DOHH2 (cell line): ENCODE results near the gene FOXN3.

ENCODE experiments used
- H3F3A ChIP-seq: fragments of 200-600 bp; sonication (generic), shearing (Covaris generic); 2 replicates; pipeline ENCODE4 v1.6.0; 2016; ENCODE audit warnings: antibody characterized with exemption, mild to moderate bottlenecking; ENCODE audit not compliant: control insufficient read depth, insufficient read depth
- H3K27ac ChIP-seq: fragments of 200-600 bp; sonication (generic); 2 replicates; pipeline ENCODE4 v1.5.1; 2014; ENCODE audit warnings: low read depth, mild to moderate bottlenecking, low read length, moderate library complexity
- H3K27me3 ChIP-seq: fragments of 200-600 bp; sonication (generic); 2 replicates; pipeline ENCODE4 v1.6.1; 2014; ENCODE audit warnings: mild to moderate bottlenecking, low read length, mixed read lengths; ENCODE audit not compliant: control insufficient read depth
- H3K36me3 ChIP-seq: fragments of 200-600 bp; sonication (generic); 2 replicates; pipeline ENCODE4 v1.6.1; 2014; ENCODE audit warnings: mild to moderate bottlenecking, low read length, moderate library complexity, mixed read lengths; ENCODE audit not compliant: control insufficient read depth
- H3K4me1 ChIP-seq: fragments of 200-600 bp; sonication (generic); 2 replicates; pipeline ENCODE4 v1.6.1; 2014; ENCODE audit warnings: mild to moderate bottlenecking, low read length, mixed read lengths; ENCODE audit not compliant: control insufficient read depth
- H3K4me2 ChIP-seq: fragments of 200-600 bp; sonication (generic); 2 replicates; pipeline ENCODE4 v1.6.0; 2014; ENCODE audit warnings: mild to moderate bottlenecking, low read length, moderate library complexity
- H3K4me3 ChIP-seq: fragments of 200-600 bp; sonication (generic); 2 replicates; pipeline ENCODE4 v1.5.1; 2014; ENCODE audit warnings: mild to moderate bottlenecking, low read length, mixed read lengths
- H3K79me2 ChIP-seq: fragments of 200-600 bp; sonication (generic); 2 replicates; pipeline ENCODE4 v1.6.1; 2014; ENCODE audit warnings: mild to moderate bottlenecking, low read length, mixed read lengths; ENCODE audit not compliant: control insufficient read depth
- H3K9me2 ChIP-seq: fragments of 200-600 bp; sonication (generic); replicated peaks from 2 replicates; pipeline ENCODE4 v1.6.1; 2014; ENCODE audit warnings: mild to moderate bottlenecking, low read length, mixed read lengths; ENCODE audit not compliant: control insufficient read depth
- H3K9me3 ChIP-seq: fragments of 200-600 bp; sonication (generic); 2 replicates; pipeline ENCODE4 v1.6.1; 2014; ENCODE audit warnings: antibody characterized with exemption, low read length, mixed read lengths; ENCODE audit not compliant: control insufficient read depth, insufficient read depth
- H4K20me1 ChIP-seq: fragments of 200-600 bp; sonication (generic); 2 replicates; pipeline ENCODE4 v1.6.0; 2014; ENCODE audit warnings: low read depth, mild to moderate bottlenecking, antibody characterized with exemption, low read length, moderate library complexity; ENCODE audit not compliant: control insufficient read depth, insufficient read depth
- EZH2phosphoT487 ChIP-seq: fragments of 200-600 bp; sonication (generic); IDR thresholded peaks from 2 replicates; pipeline ENCODE4 v1.6.1; 2017; ENCODE audit warnings: borderline replicate concordance, mild to moderate bottlenecking, antibody characterized with exemption, low read length, moderate library complexity, mixed read lengths
- TF ChIP-seq, protein P1 (sequence below): fragments of 200-600 bp; sonication (generic); IDR thresholded peaks from one replicate; pipeline ENCODE4 v1.5.1; 2014; ENCODE audit warnings: antibody characterized with exemption, mild to moderate bottlenecking, low read depth, low read length; ENCODE audit not compliant: poor library complexity, severe bottlenecking

FOXN3 gene

DNA sequence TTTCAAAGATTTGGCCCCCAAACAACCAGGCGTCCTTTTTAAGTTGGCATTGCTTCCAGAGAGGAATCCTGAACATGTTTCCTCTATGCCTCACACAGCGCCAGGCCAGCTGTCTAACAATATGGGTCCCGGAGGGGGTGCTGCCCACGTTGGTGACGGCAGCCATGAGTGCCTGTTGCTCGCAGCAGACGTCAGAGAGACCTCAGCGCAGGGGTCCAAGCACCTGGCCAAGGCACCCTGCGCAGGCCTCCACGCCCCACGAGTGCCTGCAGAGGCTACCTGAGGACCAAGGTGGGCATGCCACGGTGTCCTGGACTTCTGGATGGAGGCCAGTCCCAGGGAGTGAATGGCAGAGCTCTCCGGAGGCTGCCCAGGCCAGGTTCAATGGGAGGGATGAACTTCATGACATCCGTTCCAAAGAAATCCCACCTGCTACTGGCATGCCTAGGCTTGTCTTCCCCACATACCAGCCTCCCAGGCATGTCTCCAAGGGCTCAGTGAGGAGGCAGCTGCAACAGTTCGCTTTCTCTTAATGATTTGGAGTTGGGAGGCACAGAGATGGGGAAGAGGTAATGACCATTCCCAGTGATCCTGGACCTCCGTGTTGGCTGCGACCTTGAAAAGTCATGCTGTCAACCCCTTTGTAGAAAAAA, 11.6 kb upstream of the FOXN3 start:
- Histone ChIP-seq H4K20me1 (no peaks in the 10 kb centered on the region), H3K9me3 (no peaks in the 10 kb centered on the region), H3K27me3 (peaks cover 2% of the 10 kb centered on the region; the same call in 1 of the 2 replicates), H3K9me2 (no peaks in the 10 kb centered on the region), H3K4me3 (peak overlapping the region; percentile 68), H3K4me2 (peak overlapping the region; percentile 75), H3F3A (peaks cover 17% of the 10 kb centered on the region), H3K79me2 (0 out of 2 replicates have a peak, but pooled peaks cover 6% of the 10 kb centered on the region), H3K27ac (peak overlapping the region; percentile 94), H3K36me3 (no peaks in the 10 kb centered on the region), H3K4me1 (peaks cover 75% of the 10 kb centered on the region)
- TF ChIP-seq EZH2phosphoT487, result no peak
- TF ChIP-seq, protein P1, sequence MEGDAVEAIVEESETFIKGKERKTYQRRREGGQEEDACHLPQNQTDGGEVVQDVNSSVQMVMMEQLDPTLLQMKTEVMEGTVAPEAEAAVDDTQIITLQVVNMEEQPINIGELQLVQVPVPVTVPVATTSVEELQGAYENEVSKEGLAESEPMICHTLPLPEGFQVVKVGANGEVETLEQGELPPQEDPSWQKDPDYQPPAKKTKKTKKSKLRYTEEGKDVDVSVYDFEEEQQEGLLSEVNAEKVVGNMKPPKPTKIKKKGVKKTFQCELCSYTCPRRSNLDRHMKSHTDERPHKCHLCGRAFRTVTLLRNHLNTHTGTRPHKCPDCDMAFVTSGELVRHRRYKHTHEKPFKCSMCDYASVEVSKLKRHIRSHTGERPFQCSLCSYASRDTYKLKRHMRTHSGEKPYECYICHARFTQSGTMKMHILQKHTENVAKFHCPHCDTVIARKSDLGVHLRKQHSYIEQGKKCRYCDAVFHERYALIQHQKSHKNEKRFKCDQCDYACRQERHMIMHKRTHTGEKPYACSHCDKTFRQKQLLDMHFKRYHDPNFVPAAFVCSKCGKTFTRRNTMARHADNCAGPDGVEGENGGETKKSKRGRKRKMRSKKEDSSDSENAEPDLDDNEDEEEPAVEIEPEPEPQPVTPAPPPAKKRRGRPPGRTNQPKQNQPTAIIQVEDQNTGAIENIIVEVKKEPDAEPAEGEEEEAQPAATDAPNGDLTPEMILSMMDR, result no peak

DNA sequence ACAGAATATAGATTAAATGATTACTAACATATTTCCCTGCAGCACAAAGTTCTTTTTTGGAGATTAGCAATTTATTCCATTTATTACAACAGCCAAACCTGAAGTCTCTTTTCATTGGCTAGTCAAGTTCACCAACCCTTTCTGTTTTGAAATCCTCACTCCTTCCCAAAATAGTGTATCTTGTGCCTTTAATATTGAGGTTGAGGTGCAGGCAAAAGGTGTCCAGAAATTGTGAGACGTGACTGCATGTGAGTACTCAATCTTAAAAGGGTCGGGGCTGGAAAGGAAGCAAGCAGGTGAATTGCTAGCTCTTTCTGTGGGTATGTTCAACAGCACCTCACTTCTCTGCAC, 11.1 kb upstream of the FOXN3 start:
- Histone ChIP-seq H3K4me1 (peaks cover 76% of the 10 kb centered on the region), H3K4me2 (peak overlapping the region; percentile 75)

DNA sequence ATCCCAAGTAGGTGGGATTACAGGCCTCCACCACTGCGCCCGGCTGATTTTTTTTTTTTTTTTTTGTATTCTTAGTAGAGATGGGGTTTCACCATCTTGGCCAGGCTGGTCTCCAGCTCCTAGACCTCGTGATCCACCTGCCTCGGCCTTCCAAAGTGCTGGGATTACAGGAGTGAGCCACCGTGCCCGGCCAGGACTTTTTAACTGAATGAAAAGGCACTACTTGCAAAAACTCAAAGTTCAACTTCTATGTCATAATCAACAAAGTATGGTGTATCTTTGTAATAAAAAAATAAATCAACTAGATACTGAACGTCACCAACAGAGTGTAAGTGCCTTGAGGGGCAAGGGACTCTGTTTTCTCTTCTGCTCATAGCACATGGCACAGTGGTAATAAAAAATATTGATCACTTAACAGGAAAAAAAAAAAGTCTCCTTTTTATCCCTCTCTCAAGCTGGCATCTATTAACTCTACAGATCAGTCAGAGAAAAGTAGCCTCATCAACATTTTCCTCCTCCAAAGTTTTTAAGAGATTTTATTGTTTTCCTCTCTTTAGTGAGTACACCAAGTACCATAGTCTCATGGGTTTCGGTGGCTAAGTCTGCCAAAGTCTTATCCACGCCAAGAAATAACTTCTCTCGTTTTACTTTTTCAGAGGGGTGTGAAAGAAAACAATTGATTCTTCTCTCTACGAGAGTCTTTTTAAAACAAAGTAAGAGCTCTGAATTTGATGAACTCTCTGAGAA, 10.6 kb upstream of the FOXN3 start:
- Histone ChIP-seq H3K36me3 (no peaks in the 10 kb centered on the region), H3K27me3 (peaks cover 2% of the 10 kb centered on the region; the same call in 1 of the 2 replicates), H3K4me3 (no peak overlapping the region), H3K4me1 (peaks cover 72% of the 10 kb centered on the region), H3K9me3 (no peaks in the 10 kb centered on the region), H3F3A (peaks cover 17% of the 10 kb centered on the region), H3K4me2 (no peak overlapping the region; the same call in 1 of the 2 replicates), H4K20me1 (no peaks in the 10 kb centered on the region), H3K9me2 (no peaks in the 10 kb centered on the region), H3K27ac (no peak overlapping the region), H3K79me2 (0 out of 2 replicates have a peak, but pooled peaks cover 6% of the 10 kb centered on the region)
- TF ChIP-seq, protein P1, result no peak
- TF ChIP-seq EZH2phosphoT487, result no peak

More for the DNA sequence above, 11.1 kb upstream of the FOXN3 start:
- no peak for TF ChIP-seq EZH2phosphoT487
- TF ChIP-seq, protein P1, result no peak
- Histone ChIP-seq H3K27ac (no peak overlapping the region), H3K79me2 (0 out of 2 replicates have a peak, but pooled peaks cover 6% of the 10 kb centered on the region), H3K9me2 (no peaks in the 10 kb centered on the region), H3K27me3 (peaks cover 2% of the 10 kb centered on the region; the same call in 1 of the 2 replicates), H3F3A (peaks cover 17% of the 10 kb centered on the region), H3K4me3 (peak overlapping the region; percentile 68; the same call in 1 of the 2 replicates), H3K9me3 (no peaks in the 10 kb centered on the region), H3K36me3 (no peaks in the 10 kb centered on the region), H4K20me1 (no peaks in the 10 kb centered on the region)
